ENCODE results near the gene MYD88. TPM values are rescaled to one million over a fixed set of nuclear protein-coding genes. Genes with fewer than 3 reads are reported as not detected.
"Not testable (repeated sequence)": the region's sequence is repeated elsewhere in the genome, so short reads cannot be mapped to it uniquely, and the experiment has no call there.

Gene MYD88
- total and polyA plus RNA-seq, 7 experiments from 2014 or later = 35.2 to 108 (median 52.8) TPM

GRCh38 chr3:38134517-38135143, 3.8 kb upstream of the MYD88 start:
- ATAC-seq; H3K4me3 ChIP-seq (ENCODE audit: low read length); H3K9me3 Mint-ChIP-seq; H3K9me3 ChIP-seq (ENCODE audit: control insufficient read depth in 2 of 3, low read length in 3 of 3); DNase-seq; POLR2A ChIA-PET; H3K27ac ChIP-seq (ENCODE audit: low read depth, low read length); H3K27me3 Mint-ChIP-seq; H3K27me3 ChIP-seq (ENCODE audit: control insufficient read depth in 2 of 2, insufficient read depth in 2 of 2, low read length in 2 of 2); CTCF ChIA-PET: not testable (repeated sequence)
- Mint-ChIP-seq H3K4me1 (peaks cover 37 to 78% (median 56%) of the 10 kb centered on the region in 7 donors), H3K36me3 (peaks cover 0 to 29% (median 12%) of the 10 kb centered on the region in 5 donors), H3K4me3 (peak overlapping the region; percentile 73 to 100 (median 94)), H3K27ac (peak overlapping the region in 8 of 9 donors; percentile 25 to 95 (median 84))
- Histone ChIP-seq H3K4me1 (ENCODE audit: control insufficient read depth in 2 of 2, insufficient read depth in 2 of 2, low read length in 2 of 2) (peaks cover 12 to 30% of the 10 kb centered on the region in 2 donors), H3K36me3 (ENCODE audit: control insufficient read depth in 2 of 3, insufficient read depth in 3 of 3, low read length in 3 of 3) (peaks cover 0 to 54% (median 0%) of the 10 kb centered on the region in 3 experiments)
- intact Hi-C loops (cut with micrococcal nuclease) = loop anchor here (5.0 to 10.0 kb wide), 10 partner anchors 73 to 1270 kb away; partner anchors contain the start of genes EXOG (in 2 of the 2), GORASP1 (in 1 of the 2), RPSA (in 1 of the 2) and SCN11A (in 1 of the 2)

- Mint-ChIP-seq H3K4me3 (peak overlapping the region; percentile 90 to 100 (median 96)), H3K4me1 (peaks cover 44 to 83% (median 61%) of the 10 kb centered on the region in 7 donors), H3K27ac (peak overlapping the region; percentile 79 to 96 (median 94)), H3K36me3 (peaks cover 0 to 33% (median 8%) of the 10 kb centered on the region in 5 donors)
- ChIA-PET CTCF (interaction anchor here (1.6 kb wide), 1 partner anchor 29 kb away, joined by 7 read pairs; the partner anchor contains the start of gene OXSR1), POLR2A (interaction anchor here (0.9 to 8.2 kb wide), 5 partner anchors 18 to 96 kb away, joined by 3 to 156 read pairs (median 4); partner anchors contain the start of genes DLEC1 and OXSR1)
- not testable (repeated sequence) for H3K9me3 Mint-ChIP-seq; ATAC-seq; H3K9me3 ChIP-seq (ENCODE audit: control insufficient read depth in 2 of 3, low read length in 3 of 3); H3K27me3 Mint-ChIP-seq; H3K27me3 ChIP-seq (ENCODE audit: control insufficient read depth in 2 of 2, insufficient read depth in 2 of 2, low read length in 2 of 2)
- peak in 7 of 9 donors; percentile 62 to 73 (median 67) for DNase-seq
- Histone ChIP-seq H3K4me1 (ENCODE audit: control insufficient read depth in 2 of 2, insufficient read depth in 2 of 2, low read length in 2 of 2) (peaks cover 18 to 35% of the 10 kb centered on the region in 2 donors), H3K36me3 (ENCODE audit: control insufficient read depth in 2 of 3, insufficient read depth in 3 of 3, low read length in 3 of 3) (peaks cover 0 to 46% (median 0%) of the 10 kb centered on the region in 3 experiments), H3K4me3 (ENCODE audit: low read length) (peak overlapping the region; percentile 98), H3K27ac (ENCODE audit: low read depth, low read length) (peak overlapping the region; percentile 90)
- intact Hi-C loops (cut with micrococcal nuclease) = loop anchor here (1.0 to 10.0 kb wide), 14 partner anchors 17 to 1269 kb away; partner anchors contain the start of genes EXOG (in 2 of the 2), XYLB (in 2 of the 2), EPM2AIP1 (in 1 of the 2) and GORASP1 (in 1 of the 2)
These were observed 2.7 kb upstream of the MYD88 start for GRCh38 chr3:38135621-38136277.

GRCh38 chr3:38136393-38136776, 2.1 kb upstream of the MYD88 start:
- Mint-ChIP-seq H3K27ac (peak overlapping the region; percentile 79 to 96 (median 94)), H3K4me1 (peaks cover 46 to 86% (median 65%) of the 10 kb centered on the region in 7 donors), H3K9me3 (no peaks in the 10 kb centered on the region), H3K4me3 (peak overlapping the region; percentile 90 to 100 (median 96)), H3K27me3 (no peaks in the 10 kb centered on the region), H3K36me3 (peaks cover 0 to 36% (median 13%) of the 10 kb centered on the region in 5 donors)
- ATAC-seq = no peak
- CTCF ChIA-PET = interaction anchor here (1.5 to 1.6 kb wide), 2 partner anchors 18 to 28 kb away, joined by 5 to 7 read pairs; partner anchors contain the start of gene OXSR1
- POLR2A ChIA-PET = interaction anchor here (0.9 to 8.2 kb wide), 9 partner anchors 17 to 1143 kb away, joined by 3 to 156 read pairs (median 4); partner anchors contain the start of genes DLEC1, EPM2AIP1, MLH1 and OXSR1
- Histone ChIP-seq H3K27me3 (ENCODE audit: control insufficient read depth in 2 of 2, insufficient read depth in 2 of 2, low read length in 2 of 2) (no peaks in the 10 kb centered on the region), H3K4me1 (ENCODE audit: control insufficient read depth in 2 of 2, insufficient read depth in 2 of 2, low read length in 2 of 2) (peaks cover 18 to 35% of the 10 kb centered on the region in 2 donors), H3K36me3 (ENCODE audit: control insufficient read depth in 2 of 3, insufficient read depth in 3 of 3, low read length in 3 of 3) (peaks cover 0 to 46% (median 0%) of the 10 kb centered on the region in 3 experiments), H3K4me3 (ENCODE audit: low read length) (peak overlapping the region; percentile 98), H3K27ac (ENCODE audit: low read depth, low read length) (peak overlapping the region; percentile 90), H3K9me3 (ENCODE audit: control insufficient read depth in 2 of 3, low read length in 3 of 3) (no peaks in the 10 kb centered on the region)
- intact Hi-C loops (cut with micrococcal nuclease) = loop anchor here (1.0 to 10.0 kb wide), 14 partner anchors 18 to 1268 kb away; partner anchors contain the start of genes EXOG (in 2 of the 2), XYLB (in 2 of the 2), EPM2AIP1 (in 1 of the 2) and GORASP1 (in 1 of the 2)
- DNase-seq = peak in 3 of 9 donors; percentile 16 to 34 (median 17)

- ATAC-seq (peak; percentile 96), DNase-seq (peak; percentile 82 to 96 (median 93))
- H3K9me3 Mint-ChIP-seq = no peaks in the 10 kb centered on the region
- Histone ChIP-seq H3K4me3 (ENCODE audit: low read length) (peak within 1 kb of the TSS; percentile 98), H3K27me3 (ENCODE audit: control insufficient read depth in 2 of 2, insufficient read depth in 2 of 2, low read length in 2 of 2) (no peaks in the 10 kb centered on the region), H3K27ac (ENCODE audit: low read depth, low read length) (peak within 1 kb of the TSS; percentile 90), H3K4me1 (ENCODE audit: control insufficient read depth in 2 of 2, insufficient read depth in 2 of 2, low read length in 2 of 2) (peaks cover 18 to 35% of the 10 kb centered on the region in 2 donors), H3K36me3 (ENCODE audit: control insufficient read depth in 2 of 3, insufficient read depth in 3 of 3, low read length in 3 of 3) (peaks cover 0 to 46% (median 0%) of the 10 kb centered on the region in 3 experiments), H3K9me3 (ENCODE audit: control insufficient read depth in 2 of 3, low read length in 3 of 3) (no peaks in the 10 kb centered on the region)
- intact Hi-C loops (cut with micrococcal nuclease) = loop anchor here (1.0 to 10.0 kb wide), 22 partner anchors 19 to 1268 kb away; partner anchors contain the start of genes EXOG (in 2 of the 2), OXSR1 (in 2 of the 2), SCN11A (in 2 of the 2) and XYLB (in 2 of the 2)
- peak within 1 kb of the TSS; percentile 89 to 100 (median 98) for H3K27ac Mint-ChIP-seq
- H3K4me1 Mint-ChIP-seq = peaks cover 47 to 86% (median 67%) of the 10 kb centered on the region in 7 donors
- ChIA-PET CTCF (interaction anchor here (1.5 to 1.6 kb wide), 2 partner anchors 18 to 27 kb away, joined by 5 to 7 read pairs; partner anchors contain the start of gene OXSR1), POLR2A (interaction anchor here (0.8 to 8.2 kb wide), 17 partner anchors 9 to 1144 kb away, joined by 3 to 156 read pairs (median 4); partner anchors contain the start of genes ACVR2B, DLEC1, EPM2AIP1 and MLH1)
- H3K27me3 Mint-ChIP-seq = no peaks in the 10 kb centered on the region
- peak within 1 kb of the TSS; percentile 90 to 100 (median 96) for H3K4me3 Mint-ChIP-seq
- peaks cover 3 to 38% (median 17%) of the 10 kb centered on the region in 5 donors for H3K36me3 Mint-ChIP-seq
These were observed 1.5 kb upstream of the MYD88 start, which contains the start of gene ACAA1 for GRCh38 chr3:38136777-38137614. TSS of gene ACAA1 (minus strand) at chr3:38137127. CDS start at chr3:38137035, 92 bp downstream.

GRCh38 chr3:38137615-38138348, 679 bp upstream of the MYD88 start:
- POLR2A ChIA-PET = interaction anchor here (0.8 to 8.2 kb wide), 16 partner anchors 9 to 1145 kb away, joined by 3 to 156 read pairs (median 4); partner anchors contain the start of genes ACVR2B, DLEC1, EPM2AIP1 and MLH1
- DNase-seq (peak in 7 of 9 donors; percentile 11 to 32 (median 24)), ATAC-seq (no peak)
- peaks cover 18 to 35% of the 10 kb centered on the region in 2 donors for H3K4me1 ChIP-seq (ENCODE audit: control insufficient read depth in 2 of 2, insufficient read depth in 2 of 2, low read length in 2 of 2)
- Mint-ChIP-seq H3K36me3 (peaks cover 4 to 41% (median 20%) of the 10 kb centered on the region in 5 donors), H3K27ac (peak overlapping the region; percentile 89 to 100 (median 98)), H3K4me3 (peak overlapping the region; percentile 90 to 100 (median 96)), H3K27me3 (no peaks in the 10 kb centered on the region), H3K4me1 (peaks cover 44 to 83% (median 67%) of the 10 kb centered on the region in 7 donors), H3K9me3 (no peaks in the 10 kb centered on the region)
- peak overlapping the region; percentile 90 for H3K27ac ChIP-seq (ENCODE audit: low read depth, low read length)
- no peaks in the 10 kb centered on the region for H3K9me3 ChIP-seq (ENCODE audit: control insufficient read depth in 2 of 3, low read length in 3 of 3)
- intact Hi-C loops (cut with micrococcal nuclease) = loop anchor here (1.0 to 10.0 kb wide), 21 partner anchors 28 to 1267 kb away; partner anchors contain the start of genes EXOG (in 2 of the 2), OXSR1 (in 2 of the 2), SCN11A (in 2 of the 2) and XYLB (in 2 of the 2)
- H3K27me3 ChIP-seq (ENCODE audit: control insufficient read depth in 2 of 2, insufficient read depth in 2 of 2, low read length in 2 of 2) = no peaks in the 10 kb centered on the region
- peaks cover 0 to 44% (median 0%) of the 10 kb centered on the region in 3 experiments for H3K36me3 ChIP-seq (ENCODE audit: control insufficient read depth in 2 of 3, insufficient read depth in 3 of 3, low read length in 3 of 3)
- CTCF ChIA-PET = interaction anchor here (1.5 to 1.6 kb wide), 2 partner anchors 19 to 27 kb away, joined by 5 to 7 read pairs; partner anchors contain the start of gene OXSR1
- H3K4me3 ChIP-seq (ENCODE audit: low read length) = peak overlapping the region; percentile 98
